Measurements from ENCODE around the gene KCNQ1. TPM values are rescaled to one million over a fixed set of nuclear protein-coding genes. Genes with fewer than 3 reads are reported as not detected.

KCNQ1 gene
- total RNA-seq, 4 donors from 2014 or later: 2.6 to 12.7 (median 4.9) TPM

DNA sequence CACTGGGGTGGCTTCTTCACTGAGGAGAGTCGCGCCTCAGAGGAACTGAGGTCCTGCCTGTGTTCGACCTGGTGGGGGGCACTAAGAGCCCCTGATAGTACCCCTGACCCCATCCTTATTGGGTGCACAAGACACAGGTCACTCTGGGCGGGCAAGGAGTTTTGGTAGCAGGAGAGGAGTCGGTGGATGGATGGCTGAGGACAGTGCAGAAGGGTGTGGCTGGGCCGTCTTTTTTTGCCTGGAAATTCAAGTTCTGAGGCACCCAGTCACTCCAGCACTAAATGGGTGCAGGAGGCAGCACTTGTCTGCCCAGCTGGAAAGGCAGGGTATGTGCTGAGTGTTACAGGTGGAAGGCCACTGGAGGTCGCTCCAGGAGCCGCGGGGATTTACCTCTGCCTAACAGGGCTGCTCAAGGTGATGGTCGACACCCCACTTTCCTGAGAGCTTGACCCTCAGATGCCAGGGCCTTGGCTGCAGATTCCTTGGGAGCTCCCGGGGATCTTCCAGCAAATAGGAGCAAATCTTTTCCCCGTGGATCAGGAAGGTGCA is 43.3 kb upstream of the KCNQ1 start:
- 67% methylated on average over 3 of the region's 12 CpGs; no CpG with 5 or more reads in 1 of the 2 donors for WGBS, 2 donors (ENCODE audit: low coverage in 1 of 2)

DNA sequence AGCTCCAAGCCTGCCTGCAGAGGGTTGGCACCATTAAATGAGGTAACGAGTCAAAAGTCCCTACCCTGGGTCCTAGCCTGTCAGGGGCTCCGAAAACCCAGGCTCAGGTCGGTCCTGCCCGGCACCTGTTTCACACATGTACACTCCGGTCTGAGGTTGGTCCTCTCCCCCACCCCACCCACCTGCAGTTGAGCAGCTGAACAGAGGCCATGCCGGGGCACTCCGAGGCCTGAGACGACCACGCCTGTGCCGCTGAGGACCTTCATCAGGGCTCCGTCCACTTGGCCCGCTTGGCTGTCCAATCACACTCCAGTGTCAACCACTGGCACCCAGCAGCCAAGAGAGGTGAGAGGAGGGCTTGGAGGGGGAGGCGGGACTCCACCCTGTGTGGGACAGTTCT is 42.7 kb upstream of the KCNQ1 start:
- Histone ChIP-seq H3K4me1 (peaks cover 0 to 34% (median 24%) of the 10 kb centered on the region in 3 donors), H3K36me3 (peaks cover 0 to 45% of the 10 kb centered on the region in 2 donors)
- ATAC-seq: no peak

More for the DNA sequence above, 43.3 kb upstream of the KCNQ1 start:
- no peak for TF ChIP-seq EP300 (IDR thresholded peaks at IDR 0.05)
- TF ChIP-seq, protein P1, sequence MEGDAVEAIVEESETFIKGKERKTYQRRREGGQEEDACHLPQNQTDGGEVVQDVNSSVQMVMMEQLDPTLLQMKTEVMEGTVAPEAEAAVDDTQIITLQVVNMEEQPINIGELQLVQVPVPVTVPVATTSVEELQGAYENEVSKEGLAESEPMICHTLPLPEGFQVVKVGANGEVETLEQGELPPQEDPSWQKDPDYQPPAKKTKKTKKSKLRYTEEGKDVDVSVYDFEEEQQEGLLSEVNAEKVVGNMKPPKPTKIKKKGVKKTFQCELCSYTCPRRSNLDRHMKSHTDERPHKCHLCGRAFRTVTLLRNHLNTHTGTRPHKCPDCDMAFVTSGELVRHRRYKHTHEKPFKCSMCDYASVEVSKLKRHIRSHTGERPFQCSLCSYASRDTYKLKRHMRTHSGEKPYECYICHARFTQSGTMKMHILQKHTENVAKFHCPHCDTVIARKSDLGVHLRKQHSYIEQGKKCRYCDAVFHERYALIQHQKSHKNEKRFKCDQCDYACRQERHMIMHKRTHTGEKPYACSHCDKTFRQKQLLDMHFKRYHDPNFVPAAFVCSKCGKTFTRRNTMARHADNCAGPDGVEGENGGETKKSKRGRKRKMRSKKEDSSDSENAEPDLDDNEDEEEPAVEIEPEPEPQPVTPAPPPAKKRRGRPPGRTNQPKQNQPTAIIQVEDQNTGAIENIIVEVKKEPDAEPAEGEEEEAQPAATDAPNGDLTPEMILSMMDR (IDR thresholded peaks at IDR 0.05): no peak
- Histone ChIP-seq H3K4me3 (peak overlapping the region; percentile 86 to 92), H3K36me3 (peaks cover 0 to 51% of the 10 kb centered on the region in 2 donors), H3K9me3 (no peaks in the 10 kb centered on the region), H3K27ac (peak overlapping the region in 3 of 4 donors; percentile 92 to 98 (median 96)), H3K4me1 (peaks cover 0 to 34% (median 24%) of the 10 kb centered on the region in 3 donors), H3K27me3 (no peaks in the 10 kb centered on the region)
- ATAC-seq: no peak

DNA sequence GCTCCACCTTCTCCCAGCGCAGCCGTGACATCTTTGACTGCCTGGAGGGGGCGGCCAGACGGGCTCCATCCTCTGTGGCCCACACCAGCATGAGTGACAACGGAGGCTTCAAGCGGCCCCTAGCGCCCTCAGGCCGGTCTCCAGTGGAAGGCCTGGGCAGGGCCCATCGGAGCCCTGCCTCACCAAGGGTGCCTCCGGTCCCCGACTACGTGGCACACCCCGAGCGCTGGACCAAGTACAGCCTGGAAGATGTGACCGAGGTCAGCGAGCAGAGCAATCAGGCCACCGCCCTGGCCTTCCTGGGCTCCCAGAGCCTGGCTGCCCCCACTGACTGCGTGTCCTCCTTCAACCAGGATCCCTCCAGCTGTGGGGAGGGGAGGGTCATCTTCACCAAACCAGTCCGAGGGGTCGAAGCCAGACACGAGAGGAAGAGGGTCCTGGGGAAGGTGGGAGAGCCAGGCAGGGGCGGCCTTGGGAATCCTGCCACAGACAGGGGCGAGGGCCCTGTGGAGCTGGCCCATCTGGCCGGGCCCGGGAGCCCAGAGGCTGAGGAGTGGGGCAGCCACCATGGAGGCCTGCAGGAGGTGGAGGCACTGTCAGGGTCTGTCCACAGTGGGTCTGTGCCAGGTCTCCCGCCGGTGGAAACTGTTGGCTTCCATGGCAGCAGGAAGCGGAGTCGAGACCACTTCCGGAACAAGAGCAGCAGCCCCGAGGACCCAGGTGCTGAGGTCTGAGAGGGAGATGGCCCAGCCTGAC is 41.7 kb upstream of the KCNQ1 start:
- Histone ChIP-seq H3K9me3 (no peaks in the 10 kb centered on the region), H3K36me3 (peaks cover 0 to 35% of the 10 kb centered on the region in 2 donors), H3K27me3 (no peaks in the 10 kb centered on the region), H3K27ac (no peak overlapping the region), H3K4me1 (peaks cover 0 to 34% (median 24%) of the 10 kb centered on the region in 3 donors), H3K4me3 (no peak overlapping the region)
- TF ChIP-seq, protein P1 (IDR thresholded peaks at IDR 0.05): no peak
- TF ChIP-seq POLR2A (IDR thresholded peaks at IDR 0.05) (no peak), EP300 (IDR thresholded peaks at IDR 0.05) (no peak), POLR2AphosphoS5 (IDR thresholded peaks at IDR 0.05) (no peak)
- no peak for ATAC-seq
- 65% methylated on average over 5 of the region's 31 CpGs; no CpG with 5 or more reads in 1 of the 2 donors for WGBS, 2 donors (ENCODE audit: low coverage in 1 of 2)

More for the DNA sequence above, 42.7 kb upstream of the KCNQ1 start:
- Histone ChIP-seq H3K27ac (peak overlapping the region in 1 of 4 donors; percentile 98), H3K9me3 (no peaks in the 10 kb centered on the region), H3K4me3 (peak overlapping the region in 1 of 2 donors; percentile 92), H3K27me3 (no peaks in the 10 kb centered on the region)
- TF ChIP-seq EP300 (IDR thresholded peaks at IDR 0.05) (no peak), POLR2A (IDR thresholded peaks at IDR 0.05) (no peak), POLR2AphosphoS5 (IDR thresholded peaks at IDR 0.05) (no peak)
- TF ChIP-seq, protein P1 (IDR thresholded peaks at IDR 0.05): no peak
- 60% methylated on average over 1 of the region's 13 CpGs; no CpG with 5 or more reads in 1 of the 2 donors for WGBS, 2 donors (ENCODE audit: low coverage in 1 of 2)

DNA sequence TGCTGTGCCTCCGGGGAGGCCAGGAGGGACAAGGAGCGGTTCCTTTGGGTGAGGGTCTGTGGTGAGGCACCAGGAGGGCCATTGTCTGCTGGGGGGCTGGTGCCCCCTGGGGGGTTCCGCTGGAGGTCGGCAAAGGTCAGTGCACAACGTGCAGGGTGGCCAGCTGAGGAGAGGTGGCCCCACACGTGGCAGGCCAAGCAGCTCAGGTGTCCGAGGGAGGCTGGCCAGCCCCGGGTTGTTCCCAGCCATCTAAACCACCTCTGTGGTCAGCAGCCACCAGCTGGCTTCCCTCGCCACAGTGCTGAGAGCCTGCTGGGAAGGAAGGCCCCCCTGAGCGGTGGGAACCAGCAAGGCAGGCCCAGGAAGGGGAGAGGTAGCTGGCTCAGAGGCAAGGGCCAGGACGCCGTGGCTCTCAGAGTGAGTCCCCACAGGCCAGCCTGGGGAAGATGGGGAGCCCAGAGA is 40.0 kb upstream of the KCNQ1 start:
- H3K4me3 ChIP-seq: no peak overlapping the region
- no peak for TF ChIP-seq EP300 (IDR thresholded peaks at IDR 0.05)
- TF ChIP-seq, protein P1 (IDR thresholded peaks at IDR 0.05): no peak
- TF ChIP-seq POLR2A (IDR thresholded peaks at IDR 0.05): no peak
- TF ChIP-seq POLR2AphosphoS5 (IDR thresholded peaks at IDR 0.05): no peak
- H3K9me3 ChIP-seq: no peaks in the 10 kb centered on the region
- no peaks in the 10 kb centered on the region for H3K27me3 ChIP-seq
- 100% methylated on average over 2 of the region's 12 CpGs; no CpG with 5 or more reads in 1 of the 2 donors for WGBS, 2 donors (ENCODE audit: low coverage in 1 of 2)
- H3K27ac ChIP-seq: no peak overlapping the region
- no peak for ATAC-seq
- H3K4me1 ChIP-seq: peaks cover 0 to 19% (median 13%) of the 10 kb centered on the region in 3 donors
- peaks cover 0 to 27% of the 10 kb centered on the region in 2 donors for H3K36me3 ChIP-seq

All from gastroesophageal sphincter (tissue), 4 donors.